GM19035 (cell line): ENCODE results near the gene YLPM1.
"Not testable (repeated sequence)": the region's sequence is repeated elsewhere in the genome, so short reads cannot be mapped to it uniquely, and the experiment has no call there.

Experiments
- ATAC-seq: cut with Tn5 transposase; IDR thresholded peaks from one replicate; pipeline ENCODE4 v1.9.1; 2021; ENCODE audit not compliant: unreplicated experiment

YLPM1 gene, protein sequence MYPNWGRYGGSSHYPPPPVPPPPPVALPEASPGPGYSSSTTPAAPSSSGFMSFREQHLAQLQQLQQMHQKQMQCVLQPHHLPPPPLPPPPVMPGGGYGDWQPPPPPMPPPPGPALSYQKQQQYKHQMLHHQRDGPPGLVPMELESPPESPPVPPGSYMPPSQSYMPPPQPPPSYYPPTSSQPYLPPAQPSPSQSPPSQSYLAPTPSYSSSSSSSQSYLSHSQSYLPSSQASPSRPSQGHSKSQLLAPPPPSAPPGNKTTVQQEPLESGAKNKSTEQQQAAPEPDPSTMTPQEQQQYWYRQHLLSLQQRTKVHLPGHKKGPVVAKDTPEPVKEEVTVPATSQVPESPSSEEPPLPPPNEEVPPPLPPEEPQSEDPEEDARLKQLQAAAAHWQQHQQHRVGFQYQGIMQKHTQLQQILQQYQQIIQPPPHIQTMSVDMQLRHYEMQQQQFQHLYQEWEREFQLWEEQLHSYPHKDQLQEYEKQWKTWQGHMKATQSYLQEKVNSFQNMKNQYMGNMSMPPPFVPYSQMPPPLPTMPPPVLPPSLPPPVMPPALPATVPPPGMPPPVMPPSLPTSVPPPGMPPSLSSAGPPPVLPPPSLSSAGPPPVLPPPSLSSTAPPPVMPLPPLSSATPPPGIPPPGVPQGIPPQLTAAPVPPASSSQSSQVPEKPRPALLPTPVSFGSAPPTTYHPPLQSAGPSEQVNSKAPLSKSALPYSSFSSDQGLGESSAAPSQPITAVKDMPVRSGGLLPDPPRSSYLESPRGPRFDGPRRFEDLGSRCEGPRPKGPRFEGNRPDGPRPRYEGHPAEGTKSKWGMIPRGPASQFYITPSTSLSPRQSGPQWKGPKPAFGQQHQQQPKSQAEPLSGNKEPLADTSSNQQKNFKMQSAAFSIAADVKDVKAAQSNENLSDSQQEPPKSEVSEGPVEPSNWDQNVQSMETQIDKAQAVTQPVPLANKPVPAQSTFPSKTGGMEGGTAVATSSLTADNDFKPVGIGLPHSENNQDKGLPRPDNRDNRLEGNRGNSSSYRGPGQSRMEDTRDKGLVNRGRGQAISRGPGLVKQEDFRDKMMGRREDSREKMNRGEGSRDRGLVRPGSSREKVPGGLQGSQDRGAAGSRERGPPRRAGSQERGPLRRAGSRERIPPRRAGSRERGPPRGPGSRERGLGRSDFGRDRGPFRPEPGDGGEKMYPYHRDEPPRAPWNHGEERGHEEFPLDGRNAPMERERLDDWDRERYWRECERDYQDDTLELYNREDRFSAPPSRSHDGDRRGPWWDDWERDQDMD (N-terminal part only)

DNA sequence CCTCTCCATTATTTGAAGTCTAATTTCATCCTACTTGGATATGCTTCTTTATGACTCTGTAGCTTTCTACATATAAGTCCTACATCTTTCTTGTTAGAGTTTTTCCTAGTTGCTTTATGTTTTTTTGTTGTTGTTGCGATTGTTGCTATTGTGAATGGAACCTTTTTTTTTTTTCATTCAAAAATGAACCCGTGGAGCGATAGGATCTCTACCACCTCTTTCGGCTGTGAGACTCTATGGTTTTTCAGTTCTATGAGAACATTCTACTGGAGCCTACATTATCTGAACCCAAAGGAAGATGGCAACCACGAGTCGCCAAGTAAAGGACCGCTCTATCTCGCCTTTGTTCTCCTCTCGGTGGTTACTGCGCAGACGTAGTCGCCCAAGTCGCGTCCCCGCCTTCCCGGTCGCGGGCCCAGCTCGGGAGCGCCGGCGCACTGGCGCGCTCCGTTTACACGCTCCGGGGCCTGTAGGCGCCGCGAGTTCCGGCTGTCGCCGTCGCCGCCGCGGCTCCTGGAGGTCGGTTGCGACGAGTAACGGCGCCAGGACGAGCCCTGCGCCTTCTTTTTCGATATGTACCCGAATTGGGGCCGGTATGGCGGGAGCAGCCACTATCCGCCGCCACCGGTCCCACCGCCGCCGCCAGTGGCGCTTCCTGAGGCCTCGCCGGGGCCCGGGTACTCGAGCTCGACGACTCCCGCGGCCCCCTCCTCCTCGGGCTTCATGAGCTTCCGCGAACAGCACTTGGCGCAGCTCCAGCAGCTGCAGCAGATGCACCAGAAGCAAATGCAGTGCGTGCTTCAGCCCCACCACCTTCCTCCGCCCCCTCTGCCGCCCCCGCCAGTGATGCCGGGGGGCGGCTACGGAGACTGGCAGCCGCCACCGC lies at the start of gene YLPM1:
TSS of gene YLPM1 (plus strand) at position 400 of the 886 bp plus-strand sequence. CDS start at position 574, 174 bp downstream.
- peak; percentile 92 for ATAC-seq

DNA sequence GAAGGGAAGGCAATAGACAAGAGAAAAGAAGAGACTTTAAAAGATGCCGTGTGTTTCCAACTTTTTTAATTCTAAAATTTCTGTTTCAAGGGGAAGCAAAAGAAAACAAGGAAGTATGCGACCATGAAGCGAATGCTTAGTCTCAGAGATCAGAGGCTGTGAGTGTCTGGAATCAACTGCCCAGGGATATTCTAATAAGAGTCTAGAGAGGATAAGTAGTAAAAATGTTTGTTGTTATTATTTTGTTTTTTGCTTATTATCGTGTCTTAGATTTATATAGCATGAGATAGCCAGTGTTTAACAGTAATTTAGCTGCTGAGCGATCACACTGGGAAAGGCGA lies 49.8 kb upstream of the YLPM1 start:
- no peak for ATAC-seq

DNA sequence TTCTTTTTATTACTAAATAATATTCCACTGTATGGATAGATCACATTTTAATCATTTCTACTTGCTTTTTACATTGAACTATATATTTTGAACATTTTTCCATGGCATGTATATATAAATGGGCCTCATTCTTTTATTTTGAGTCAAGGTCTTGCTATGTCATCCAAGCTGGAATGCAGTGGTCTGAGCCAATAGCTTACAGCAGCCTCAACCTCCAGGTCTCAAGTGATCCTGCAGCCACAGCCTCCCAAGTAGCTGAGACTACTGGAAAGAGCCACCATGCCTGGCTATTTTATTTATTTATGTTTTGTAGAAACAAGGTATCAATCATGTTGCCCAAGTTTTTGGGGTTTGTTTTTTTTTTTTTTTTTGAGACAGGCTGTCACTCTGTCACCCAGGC lies 42.6 kb upstream of the YLPM1 start:
- ATAC-seq = no peak

DNA sequence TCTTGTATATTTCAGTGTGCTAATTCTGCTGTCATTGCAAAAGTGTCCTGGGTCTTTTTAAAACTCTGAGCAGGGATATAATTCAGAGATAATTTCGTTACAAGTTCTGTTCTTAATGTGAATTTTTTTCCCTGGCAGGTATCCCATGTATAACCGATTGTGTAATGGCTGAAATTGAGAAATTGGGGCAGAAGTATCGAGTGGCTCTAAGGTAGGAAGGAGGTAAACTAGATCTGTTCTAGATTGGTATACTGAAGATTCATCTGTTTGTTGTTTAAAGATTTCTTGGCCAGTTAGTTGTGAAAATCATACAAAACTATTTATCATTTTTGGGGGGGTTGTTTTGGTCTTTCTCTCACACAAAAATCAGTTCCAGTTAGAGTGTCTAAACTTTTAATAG lies 40.0 kb upstream of the YLPM1 start:
- no peak for ATAC-seq

DNA sequence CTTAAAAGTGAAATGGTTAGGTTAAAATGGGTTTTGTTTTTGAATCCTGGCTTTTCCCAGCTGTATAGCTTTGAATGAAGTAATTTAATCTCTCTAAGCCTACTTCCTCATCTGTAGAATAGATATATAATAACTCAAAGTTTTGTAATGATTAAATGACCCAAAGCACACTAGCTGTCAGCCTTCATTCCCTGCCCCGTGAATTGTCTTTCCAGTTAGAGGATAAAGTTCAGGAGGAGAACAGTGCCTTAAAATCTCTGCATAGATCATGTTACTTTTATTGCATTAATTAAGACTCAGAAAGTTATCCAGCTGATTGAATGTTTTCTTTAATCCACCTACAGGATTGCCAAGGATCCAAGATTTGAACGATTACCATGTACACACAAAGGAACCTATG lies 30.7 kb upstream of the YLPM1 start:
- ATAC-seq = no peak

DNA sequence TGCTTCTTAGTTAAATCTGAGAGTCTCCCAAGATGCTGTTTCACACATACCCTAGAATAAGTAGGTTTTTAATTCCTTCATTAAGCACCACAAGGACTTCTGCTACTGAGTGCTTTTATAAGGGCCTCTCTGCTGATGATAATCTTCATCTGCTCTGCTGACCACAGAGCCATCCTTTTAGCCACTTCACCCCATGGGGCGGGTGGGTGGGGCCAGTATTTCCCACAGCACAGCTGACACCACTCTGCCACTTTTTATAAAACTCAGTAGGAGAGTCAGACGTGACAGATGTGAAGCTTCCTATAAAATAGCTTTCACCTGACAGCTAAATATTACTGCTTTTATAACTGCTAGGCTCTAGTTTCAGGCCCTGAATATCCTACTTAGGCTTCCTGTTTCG lies 29.9 kb upstream of the YLPM1 start:
- ATAC-seq = no peak

DNA sequence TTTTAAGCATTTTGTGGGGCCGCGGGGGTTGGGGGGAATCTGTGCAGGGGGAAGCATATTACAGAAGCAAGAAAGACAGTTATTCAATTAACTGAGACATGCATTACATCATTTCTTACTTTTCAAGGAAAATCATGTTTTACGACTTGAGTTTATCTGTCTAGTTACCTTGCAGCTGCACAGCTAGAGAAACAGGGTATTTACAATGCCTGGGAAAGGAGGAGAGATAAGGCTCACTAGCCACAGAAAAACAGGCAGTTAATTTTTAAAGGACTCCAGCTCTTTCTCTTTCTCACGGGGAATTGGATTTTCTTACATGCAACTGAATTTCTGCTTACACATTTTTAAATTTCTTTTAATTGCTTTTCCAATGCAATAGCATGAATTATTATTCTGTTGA lies 28.0 kb upstream of the YLPM1 start:
- ATAC-seq = no peak

DNA sequence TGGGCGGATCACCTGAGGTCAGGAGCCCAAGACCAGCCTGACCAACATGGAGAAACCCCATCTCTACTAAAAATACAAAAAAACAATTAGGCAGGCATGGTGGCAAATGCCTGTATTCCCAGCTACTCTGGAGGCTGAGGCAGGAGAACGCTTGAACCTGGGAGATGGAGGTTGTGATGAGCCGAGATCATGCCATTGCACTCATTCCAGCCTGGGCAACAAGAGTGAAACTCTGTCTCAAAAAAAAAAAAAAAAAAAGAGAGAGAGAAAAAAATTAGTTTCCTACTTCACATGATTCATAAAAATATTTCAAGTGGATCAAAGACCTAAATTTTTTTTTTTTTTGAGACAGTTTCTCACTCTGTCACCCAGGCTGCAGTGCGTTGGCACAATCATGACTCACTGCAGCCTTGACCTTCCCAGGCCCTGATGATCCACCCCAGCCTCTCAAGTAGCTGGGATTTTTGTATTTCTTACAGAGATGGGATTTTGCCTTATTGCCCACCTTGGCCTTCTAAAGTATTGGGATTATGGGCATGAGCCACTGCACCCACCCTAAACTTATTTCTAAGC lies 25.3 kb upstream of the YLPM1 start:
- no peak for ATAC-seq

DNA sequence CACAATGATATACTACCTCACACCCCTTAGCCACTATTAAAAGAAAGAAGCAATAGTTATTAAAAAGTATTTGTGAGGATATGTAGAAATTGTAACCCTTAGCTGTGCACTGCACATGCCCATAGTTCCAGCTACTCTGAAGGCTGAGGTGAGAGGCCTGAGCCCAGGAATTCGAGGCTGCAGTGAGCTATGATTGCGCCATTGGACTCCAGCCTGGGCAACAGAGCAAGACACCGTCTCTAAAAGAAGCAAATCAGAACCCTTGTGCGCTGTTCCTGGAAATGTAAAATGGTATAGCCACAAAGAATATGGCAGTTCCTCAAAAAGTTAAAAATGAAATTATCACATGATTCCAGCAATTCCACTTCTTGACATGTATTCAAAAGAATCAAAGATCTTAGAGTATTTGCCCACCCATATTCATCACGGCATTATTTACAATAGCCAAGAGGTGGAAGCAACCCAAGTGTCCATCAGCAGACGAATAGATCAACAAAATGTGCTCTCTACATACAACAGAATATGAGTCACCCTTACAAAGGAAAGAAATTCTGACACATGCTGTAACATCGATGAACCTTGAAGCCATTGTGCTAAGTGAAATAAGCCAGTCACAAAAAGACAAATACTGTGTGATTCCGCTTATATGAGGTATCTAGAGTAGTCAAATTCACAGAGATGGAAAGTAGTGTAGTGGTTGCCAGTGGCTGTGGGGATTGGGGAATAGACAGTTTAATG lies 23.7 kb upstream of the YLPM1 start:
- ATAC-seq = no peak

DNA sequence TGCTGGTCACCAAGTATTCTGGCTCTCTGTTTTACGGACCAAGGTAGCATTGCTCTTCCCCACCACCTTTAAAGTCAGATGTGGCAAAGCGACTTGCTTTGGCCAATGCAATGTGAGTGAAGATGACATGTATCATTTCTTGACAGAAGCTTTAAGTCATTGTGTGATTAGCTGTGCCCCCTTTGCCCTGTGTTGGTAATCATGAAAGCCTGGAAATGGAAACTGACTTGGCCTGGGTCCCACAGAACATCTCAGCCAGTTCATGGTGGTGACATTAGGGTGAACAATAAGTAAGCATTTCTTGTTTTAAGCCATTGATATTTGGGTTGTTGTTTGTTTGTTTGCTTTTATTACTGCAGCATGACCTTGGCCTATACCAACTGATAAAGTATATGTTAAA lies 15.9 kb upstream of the YLPM1 start:
- no peak for ATAC-seq

DNA sequence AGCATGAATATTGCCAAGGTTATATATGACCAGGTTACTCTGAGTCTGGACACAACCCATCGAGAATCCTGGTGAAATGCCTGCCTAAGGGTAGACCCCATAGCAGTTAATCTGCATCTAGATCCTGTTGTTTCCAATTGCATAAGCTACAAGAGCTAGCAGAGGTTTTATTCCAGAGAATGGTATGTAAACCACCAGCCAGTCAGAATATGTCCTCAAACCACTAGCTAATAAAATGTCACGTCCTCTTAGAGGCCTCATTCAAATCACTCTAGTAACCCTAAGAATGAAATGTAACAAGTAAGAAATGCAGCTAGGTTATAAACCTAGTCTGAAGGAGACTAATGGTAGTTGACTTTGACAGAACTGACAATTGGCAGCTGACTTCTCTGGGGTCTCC lies 9.0 kb upstream of the YLPM1 start:
- ATAC-seq = no peak

DNA sequence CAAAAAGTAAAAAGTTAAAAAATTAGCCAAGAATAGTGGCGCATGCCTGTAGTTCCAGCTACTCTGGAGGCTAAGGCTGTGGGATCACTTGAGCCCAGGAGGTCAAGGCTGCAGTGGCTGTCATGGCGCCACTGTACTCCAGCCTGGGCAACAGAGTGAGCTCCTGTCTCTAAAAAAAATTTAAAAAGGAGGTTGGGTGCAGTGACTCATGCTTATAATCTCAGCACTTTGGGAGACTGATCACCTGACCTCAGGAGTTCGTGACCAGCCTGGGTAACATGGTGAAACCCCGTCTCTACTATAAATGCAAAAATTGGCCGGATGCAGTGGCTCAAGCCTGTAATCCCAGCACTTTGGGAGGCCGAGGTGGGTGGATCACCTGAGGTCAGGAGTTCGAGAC lies 8.2 kb upstream of the YLPM1 start:
- ATAC-seq = no peak

DNA sequence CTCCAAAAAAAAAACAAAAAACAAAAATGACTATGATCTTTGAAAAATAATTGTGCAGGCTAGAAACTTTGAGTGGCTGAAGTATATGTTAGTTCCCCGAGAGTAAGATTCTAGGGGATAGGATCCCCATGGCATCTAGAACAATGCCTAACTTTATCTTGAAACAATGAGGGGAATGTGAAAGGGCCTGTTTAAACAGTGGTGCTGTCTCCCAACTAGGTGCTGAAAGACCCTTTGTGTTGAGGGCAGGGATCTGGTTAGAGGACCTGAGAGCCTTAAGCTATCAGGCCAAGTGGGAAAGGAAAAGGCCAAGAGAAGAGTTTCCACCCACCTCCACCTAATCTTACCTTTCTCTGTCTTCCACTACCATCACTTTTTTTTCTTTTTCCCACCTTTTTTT lies 6.8 kb upstream of the YLPM1 start:
- no peak for ATAC-seq

DNA sequence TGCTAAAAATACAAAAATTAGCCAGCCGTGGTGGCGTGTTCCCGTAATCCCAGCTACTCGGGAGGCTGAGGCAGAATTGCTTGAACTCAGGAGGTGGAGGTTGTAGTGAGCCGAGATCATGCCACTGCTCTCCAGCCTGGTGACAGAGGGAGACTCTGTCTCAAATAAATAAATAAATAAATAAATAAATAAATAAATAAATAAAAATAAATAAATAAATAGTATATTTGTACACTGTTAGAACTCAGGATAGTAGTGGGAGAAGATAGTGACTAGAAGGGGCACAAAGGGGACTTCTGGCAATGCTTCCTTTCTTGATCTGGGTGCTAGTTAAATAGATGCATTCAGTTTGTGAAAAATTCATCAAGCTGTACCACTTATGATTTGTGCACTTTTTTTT lies 4.6 kb upstream of the YLPM1 start:
- not testable (repeated sequence) for ATAC-seq

DNA sequence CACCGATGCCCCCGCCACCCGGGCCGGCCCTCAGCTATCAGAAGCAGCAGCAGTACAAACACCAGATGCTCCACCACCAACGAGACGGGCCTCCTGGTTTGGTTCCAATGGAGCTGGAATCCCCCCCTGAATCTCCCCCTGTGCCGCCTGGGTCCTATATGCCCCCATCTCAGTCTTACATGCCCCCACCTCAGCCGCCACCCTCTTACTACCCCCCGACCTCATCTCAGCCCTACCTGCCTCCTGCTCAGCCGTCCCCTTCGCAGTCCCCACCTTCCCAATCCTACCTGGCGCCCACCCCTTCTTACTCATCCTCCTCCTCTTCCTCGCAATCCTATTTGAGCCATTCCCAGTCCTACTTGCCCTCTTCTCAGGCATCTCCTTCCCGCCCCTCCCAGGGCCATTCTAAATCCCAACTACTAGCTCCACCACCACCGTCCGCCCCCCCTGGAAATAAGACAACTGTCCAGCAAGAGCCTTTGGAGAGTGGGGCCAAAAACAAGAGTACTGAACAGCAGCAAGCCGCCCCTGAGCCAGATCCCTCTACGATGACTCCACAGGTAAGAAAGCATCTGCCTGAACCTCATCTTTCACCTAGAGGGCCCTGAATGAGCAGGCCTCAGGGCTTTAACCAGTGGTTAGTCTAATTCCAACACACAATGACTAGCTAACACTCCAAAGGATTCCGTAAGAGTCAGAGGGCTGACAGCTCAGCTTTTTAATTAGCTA lies 851 bp downstream of the YLPM1 start:
- ATAC-seq = no peak

DNA sequence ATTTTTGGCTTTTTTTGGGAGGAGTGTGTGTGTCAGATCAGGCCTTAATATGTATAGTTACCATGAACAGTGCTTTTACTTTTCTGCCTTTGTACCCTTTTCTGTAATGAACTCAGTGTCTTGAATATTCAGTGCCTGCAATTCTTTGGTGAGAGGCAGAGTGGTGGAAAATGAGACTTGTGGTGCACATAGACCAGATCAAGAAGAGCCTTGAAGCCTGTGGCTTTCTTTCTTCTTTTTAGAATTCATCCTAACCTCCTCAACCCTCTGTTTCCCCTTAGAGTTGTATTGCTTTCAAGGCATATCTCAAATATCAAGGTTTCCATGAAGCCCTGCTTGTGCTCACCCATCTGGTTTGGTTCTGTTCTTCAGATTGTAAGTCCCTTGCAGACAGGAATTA lies 2.6 kb downstream of the YLPM1 start:
- no peak for ATAC-seq

DNA sequence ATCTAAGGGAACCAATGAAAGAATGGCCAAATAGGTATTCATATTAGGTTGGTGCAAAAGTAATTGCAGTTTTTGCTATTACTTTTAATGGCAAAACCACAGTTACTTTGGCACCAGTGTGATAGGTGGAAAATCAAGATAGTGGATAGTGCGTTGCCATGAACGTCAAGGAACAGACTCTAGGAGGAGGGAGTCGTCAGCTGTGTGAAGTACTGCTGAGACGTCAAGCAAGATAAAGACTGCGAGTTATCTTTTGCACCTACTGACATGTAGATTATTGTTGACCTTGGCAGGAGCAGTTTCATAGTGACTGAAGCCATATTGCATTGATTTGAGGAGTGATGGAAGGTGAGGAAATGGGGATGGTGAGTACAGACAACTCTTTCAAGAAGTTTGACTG lies 8.3 kb downstream of the YLPM1 start:
- ATAC-seq = no peak

DNA sequence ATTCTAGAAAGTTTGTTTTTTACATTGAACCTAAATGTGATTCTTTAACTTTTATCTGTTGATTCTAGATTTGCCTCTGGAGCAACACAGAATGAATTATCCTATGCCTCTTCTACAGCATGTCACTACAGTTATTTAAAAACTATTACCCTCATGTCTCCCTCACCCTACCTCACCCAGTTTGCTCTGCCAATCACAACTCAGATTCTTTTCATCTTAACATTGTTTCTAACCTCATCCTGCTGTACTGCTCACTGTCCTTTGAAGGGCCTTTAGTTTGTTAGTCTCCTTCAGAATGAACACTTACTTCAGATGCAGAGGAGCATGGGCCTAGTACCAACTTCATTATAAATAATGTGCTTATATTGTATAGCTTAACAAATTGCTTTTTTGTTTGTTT lies 21.5 kb downstream of the YLPM1 start:
- no peak for ATAC-seq
